Measurements from ENCODE around the gene SPINDOC. TPM values are rescaled to one million over a fixed set of nuclear protein-coding genes. Genes with fewer than 3 reads are reported as not detected.
A peak's percentile ranks its signal among the peaks of the same experiment; 100 is the strongest.

The SPINDOC gene
- polyA plus RNA-seq, 1 experiment, result 24.4 TPM

DNA sequence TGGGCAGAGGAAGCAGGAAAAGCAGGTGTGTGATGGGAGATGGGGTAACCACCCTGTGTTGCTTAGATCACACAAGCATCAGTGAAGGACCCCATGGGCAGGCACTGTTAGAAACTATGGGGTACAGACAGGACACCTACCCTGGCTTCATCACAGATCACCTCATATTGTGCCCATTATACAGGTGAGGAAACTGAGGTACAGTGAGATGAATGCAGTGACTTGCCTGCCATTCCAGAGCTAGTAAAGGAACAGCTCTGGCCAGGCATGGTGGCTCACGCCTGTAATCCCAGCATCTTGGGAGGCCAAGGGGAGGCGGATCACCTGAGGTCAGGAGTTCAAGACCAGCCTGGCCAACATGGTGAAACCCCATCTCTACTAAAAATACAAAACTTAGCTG lies 19.8 kb downstream of the SPINDOC start:
- Histone ChIP-seq H3K4me3 (ENCODE audit: low read depth, low read length) (no peak overlapping the region), H3K36me3 (ENCODE audit: control insufficient read depth, insufficient read depth, low read length) (no peaks in the 10 kb centered on the region), H3K27me3 (ENCODE audit: control insufficient read depth, insufficient read depth, low read length) (no peaks in the 10 kb centered on the region)
- ChIA-PET POLR2A (no interaction called here), CTCF (interaction anchor here (1.3 to 2.1 kb wide), 3 partner anchors 65 to 316 kb away, joined by 4 to 16 read pairs (median 4); no protein-coding TSS in a partner anchor)
- no peak for DNase-seq (ENCODE audit: low read depth)
- TF ChIP-seq CTCF (IDR thresholded peaks at IDR 0.05; ENCODE audit: insufficient read depth, low read depth, low read length), result no peak

- H3K4me3 ChIP-seq (ENCODE audit: low read depth, low read length), result no peak overlapping the region
- no peaks in the 10 kb centered on the region for H3K27me3 ChIP-seq (ENCODE audit: control insufficient read depth, insufficient read depth, low read length)
- TF ChIP-seq CTCF (IDR thresholded peaks at IDR 0.05; ENCODE audit: insufficient read depth, low read depth, low read length), result no peak
- ChIA-PET POLR2A (no interaction called here), CTCF (interaction anchor here (0.6 to 5.8 kb wide), 6 partner anchors 10 to 315 kb away, joined by 3 to 188 read pairs (median 5); partner anchors contain the start of gene ZFTA)
- DNase-seq (ENCODE audit: low read depth), result no peak
- H3K36me3 ChIP-seq (ENCODE audit: control insufficient read depth, insufficient read depth, low read length), result no peaks in the 10 kb centered on the region
These were observed 21.4 kb downstream of the SPINDOC start for GRCh38 chr11:63834535-63835157.

DNA sequence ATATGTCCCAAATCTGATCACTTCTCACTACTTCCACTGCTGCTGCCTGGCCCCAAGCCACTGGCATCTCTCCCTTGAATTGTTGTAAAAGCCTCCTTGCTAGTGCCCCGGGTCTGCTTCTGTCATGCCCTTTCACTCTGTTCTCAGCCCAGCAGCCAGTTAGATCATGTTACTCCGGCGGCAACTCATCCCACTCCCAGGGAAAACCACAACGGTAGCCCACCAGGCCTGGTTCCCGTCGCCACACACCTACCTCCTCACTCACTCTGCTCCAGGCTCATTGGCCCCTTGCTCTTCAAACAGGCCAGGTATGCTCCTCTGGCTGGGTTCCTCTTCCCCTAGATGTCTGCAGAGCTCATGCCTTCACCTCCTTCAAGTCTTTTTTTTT lies 21.9 kb downstream of the SPINDOC start:
- ChIA-PET CTCF (interaction anchor here (0.6 to 5.8 kb wide), 7 partner anchors 10 to 165 kb away, joined by 3 to 188 read pairs (median 4); partner anchors contain the start of gene ZFTA), POLR2A (no interaction called here)
- TF ChIP-seq CTCF (IDR thresholded peaks at IDR 0.05; ENCODE audit: insufficient read depth, low read depth, low read length), result no peak
- no peaks in the 10 kb centered on the region for H3K27me3 ChIP-seq (ENCODE audit: control insufficient read depth, insufficient read depth, low read length)
- DNase-seq (ENCODE audit: low read depth), result no peak
- no peak overlapping the region for H3K4me3 ChIP-seq (ENCODE audit: low read depth, low read length)
- no peaks in the 10 kb centered on the region for H3K36me3 ChIP-seq (ENCODE audit: control insufficient read depth, insufficient read depth, low read length)

- peak; percentile 88 for TF ChIP-seq CTCF (IDR thresholded peaks at IDR 0.05; ENCODE audit: insufficient read depth, low read depth, low read length)
- Histone ChIP-seq H3K4me3 (ENCODE audit: low read depth, low read length) (no peak overlapping the region), H3K36me3 (ENCODE audit: control insufficient read depth, insufficient read depth, low read length) (no peaks in the 10 kb centered on the region), H3K27me3 (ENCODE audit: control insufficient read depth, insufficient read depth, low read length) (no peaks in the 10 kb centered on the region)
- ChIA-PET CTCF (interaction anchor here (0.8 to 5.8 kb wide), 37 partner anchors 10 to 316 kb away, joined by 3 to 188 read pairs (median 7); partner anchors contain the start of genes NAA40, RCOR2 and ZFTA), POLR2A (interaction anchor here (0.6 kb wide), 1 partner anchor 97 kb away, joined by 11 read pairs; no protein-coding TSS in a partner anchor)
- no peak for DNase-seq (ENCODE audit: low read depth)
These were observed 23.9 kb downstream of the SPINDOC start for GRCh38 chr11:63837027-63837688.

- ChIA-PET POLR2A (no interaction called here), CTCF (interaction anchor here (0.8 to 5.8 kb wide), 31 partner anchors 9 to 359 kb away, joined by 3 to 188 read pairs (median 7); partner anchors contain the start of genes NAA40, RCOR2 and ZFTA)
- H3K36me3 ChIP-seq (ENCODE audit: control insufficient read depth, insufficient read depth, low read length), result no peaks in the 10 kb centered on the region
- no peak for DNase-seq (ENCODE audit: low read depth)
- H3K27me3 ChIP-seq (ENCODE audit: control insufficient read depth, insufficient read depth, low read length), result no peaks in the 10 kb centered on the region
- no peak overlapping the region for H3K4me3 ChIP-seq (ENCODE audit: low read depth, low read length)
- no peak for TF ChIP-seq CTCF (IDR thresholded peaks at IDR 0.05; ENCODE audit: insufficient read depth, low read depth, low read length)
These were observed 24.5 kb downstream of the SPINDOC start for GRCh38 chr11:63837739-63838138.
